ENCODE measurements around the gene HAO2. TPM values are rescaled to one million over a fixed set of nuclear protein-coding genes. Genes with fewer than 3 reads are reported as not detected.

HAO2 gene
- total RNA-seq, 2 donors from 2014 or later = not detected

GRCh38 chr1:119330466-119331189 is 38.0 kb upstream of the HAO2 start:
- no peak overlapping the region for H3K27ac ChIP-seq (ENCODE audit: low read depth, low read length)
- Mint-ChIP-seq H3K27ac (no peak overlapping the region), H3K4me1 (peaks cover 29% of the 10 kb centered on the region), H3K36me3 (ENCODE audit: low read depth) (no peaks in the 10 kb centered on the region), H3K4me3 (no peak overlapping the region), H3K9me3 (peaks cover 9% of the 10 kb centered on the region), H3K27me3 (ENCODE audit: insufficient read depth) (peaks cover 9% of the 10 kb centered on the region)
- H3K9me3 ChIP-seq (ENCODE audit: control insufficient read depth, low read length) = no peaks in the 10 kb centered on the region
- H3K9ac ChIP-seq (ENCODE audit: extremely low read depth, low read length, poor library complexity, severe bottlenecking) = no peak overlapping the region
- no peak for DNase-seq
- no peak overlapping the region for H3K4me3 ChIP-seq (ENCODE audit: low read length)
- peaks cover 18% of the 10 kb centered on the region for H3K4me1 ChIP-seq (ENCODE audit: control insufficient read depth, insufficient read depth, low read length)
- 86 to 89% methylated on average over 1 to 6 of the region's 6 CpGs for WGBS, 2 experiments (ENCODE audit: insufficient coverage in 1 of 2, insufficient read length in 1 of 2)
- no peaks in the 10 kb centered on the region for H3K36me3 ChIP-seq (ENCODE audit: control insufficient read depth, insufficient read depth, low read length)
- TF ChIP-seq, protein P1, sequence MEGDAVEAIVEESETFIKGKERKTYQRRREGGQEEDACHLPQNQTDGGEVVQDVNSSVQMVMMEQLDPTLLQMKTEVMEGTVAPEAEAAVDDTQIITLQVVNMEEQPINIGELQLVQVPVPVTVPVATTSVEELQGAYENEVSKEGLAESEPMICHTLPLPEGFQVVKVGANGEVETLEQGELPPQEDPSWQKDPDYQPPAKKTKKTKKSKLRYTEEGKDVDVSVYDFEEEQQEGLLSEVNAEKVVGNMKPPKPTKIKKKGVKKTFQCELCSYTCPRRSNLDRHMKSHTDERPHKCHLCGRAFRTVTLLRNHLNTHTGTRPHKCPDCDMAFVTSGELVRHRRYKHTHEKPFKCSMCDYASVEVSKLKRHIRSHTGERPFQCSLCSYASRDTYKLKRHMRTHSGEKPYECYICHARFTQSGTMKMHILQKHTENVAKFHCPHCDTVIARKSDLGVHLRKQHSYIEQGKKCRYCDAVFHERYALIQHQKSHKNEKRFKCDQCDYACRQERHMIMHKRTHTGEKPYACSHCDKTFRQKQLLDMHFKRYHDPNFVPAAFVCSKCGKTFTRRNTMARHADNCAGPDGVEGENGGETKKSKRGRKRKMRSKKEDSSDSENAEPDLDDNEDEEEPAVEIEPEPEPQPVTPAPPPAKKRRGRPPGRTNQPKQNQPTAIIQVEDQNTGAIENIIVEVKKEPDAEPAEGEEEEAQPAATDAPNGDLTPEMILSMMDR (conservative IDR thresholded peaks at IDR 0.05) = no peak
- peaks cover 12% of the 10 kb centered on the region for H3K27me3 ChIP-seq (ENCODE audit: control insufficient read depth, insufficient read depth, low read length, poor library complexity, severe bottlenecking)

DNA sequence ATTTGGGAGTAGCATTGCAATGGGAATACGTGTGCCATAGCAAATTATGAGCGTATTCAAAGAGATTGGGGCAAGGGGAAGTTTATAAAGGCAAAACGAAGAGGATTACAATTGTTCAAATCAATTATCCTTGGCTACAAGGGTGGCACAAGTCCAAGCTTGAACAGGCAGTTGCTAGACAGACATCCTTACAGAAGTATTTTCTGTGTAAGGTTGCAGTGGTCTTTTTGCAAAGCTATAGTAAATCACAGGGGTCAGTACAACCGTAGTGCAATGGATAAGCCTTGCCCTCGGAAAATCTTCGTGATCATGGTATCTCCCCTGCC is 37.4 kb upstream of the HAO2 start:
- Histone ChIP-seq H3K27ac (ENCODE audit: low read depth, low read length) (no peak overlapping the region), H3K4me3 (ENCODE audit: low read length) (no peak overlapping the region), H3K9me3 (ENCODE audit: control insufficient read depth, low read length) (no peaks in the 10 kb centered on the region), H3K4me1 (ENCODE audit: control insufficient read depth, insufficient read depth, low read length) (peaks cover 18% of the 10 kb centered on the region), H3K9ac (ENCODE audit: extremely low read depth, low read length, poor library complexity, severe bottlenecking) (no peak overlapping the region), H3K36me3 (ENCODE audit: control insufficient read depth, insufficient read depth, low read length) (no peaks in the 10 kb centered on the region), H3K27me3 (ENCODE audit: control insufficient read depth, insufficient read depth, low read length, poor library complexity, severe bottlenecking) (peaks cover 6% of the 10 kb centered on the region)
- 91 to 96% methylated on average over 6 of the region's 6 CpGs for WGBS, 2 experiments (ENCODE audit: insufficient coverage in 1 of 2, insufficient read length in 1 of 2)
- TF ChIP-seq, protein P1 (conservative IDR thresholded peaks at IDR 0.05) = no peak
- Mint-ChIP-seq H3K4me1 (peaks cover 27% of the 10 kb centered on the region), H3K36me3 (ENCODE audit: low read depth) (no peaks in the 10 kb centered on the region), H3K9me3 (peaks cover 9% of the 10 kb centered on the region), H3K4me3 (no peak overlapping the region), H3K27ac (no peak overlapping the region), H3K27me3 (ENCODE audit: insufficient read depth) (peaks cover 6% of the 10 kb centered on the region)
- DNase-seq = no peak

- Histone ChIP-seq H3K27me3 (ENCODE audit: control insufficient read depth, insufficient read depth, low read length, poor library complexity, severe bottlenecking) (no peaks in the 10 kb centered on the region), H3K36me3 (ENCODE audit: control insufficient read depth, insufficient read depth, low read length) (no peaks in the 10 kb centered on the region), H3K4me3 (ENCODE audit: low read length) (no peak overlapping the region), H3K27ac (ENCODE audit: low read depth, low read length) (no peak overlapping the region), H3K4me1 (ENCODE audit: control insufficient read depth, insufficient read depth, low read length) (peaks cover 14% of the 10 kb centered on the region), H3K9ac (ENCODE audit: extremely low read depth, low read length, poor library complexity, severe bottlenecking) (no peak overlapping the region), H3K9me3 (ENCODE audit: control insufficient read depth, low read length) (no peaks in the 10 kb centered on the region)
- Mint-ChIP-seq H3K9me3 (peaks cover 9% of the 10 kb centered on the region), H3K27ac (peak overlapping the region; percentile 55), H3K4me1 (peaks cover 26% of the 10 kb centered on the region), H3K36me3 (ENCODE audit: low read depth) (no peaks in the 10 kb centered on the region), H3K4me3 (no peak overlapping the region), H3K27me3 (ENCODE audit: insufficient read depth) (peaks cover 1% of the 10 kb centered on the region)
- peak; percentile 73 for DNase-seq
- TF ChIP-seq, protein P1 (conservative IDR thresholded peaks at IDR 0.05) = no peak
- 80 to 81% methylated on average over 1 of the region's 1 CpG for WGBS, 2 experiments (ENCODE audit: insufficient coverage in 1 of 2, insufficient read length in 1 of 2)
Observed at GRCh38 chr1:119331915-119332314, 36.7 kb upstream of the HAO2 start.

Measured in endodermal cell (in vitro differentiated cells).